Right lobe of liver (tissue), 4 donors: ENCODE data around the gene AKAP14.
A peak's percentile ranks its signal among the peaks of the same experiment; 100 is the strongest.

Source experiments
- POLR2A ChIP-seq: fragments of 450-650 bp; IDR thresholded peaks from one replicate; pipeline ENCODE4 v1.6.1; 2017; ENCODE audit warnings: antibody characterized with exemption, mild to moderate bottlenecking
- TF ChIP-seq, protein P1 (sequence below), 4 donors: fragments of 200-600 bp in 3 of 4; fragments of 450-650 bp in 1 of 4; IDR thresholded peaks; one replicate each; pipeline versions ENCODE4 v1.5.1 to v1.8.0; 2016 to 2022; ENCODE audit warnings: antibody characterized with exemption in 4 of 4, mild to moderate bottlenecking in 2 of 4
- donor health status: DM: no; HTN: no; CAD: no.
- donor health status: DM: no; HTN: no; CAD: no.
- donor health status: DM: no; HTN: yes; CAD: no.

DNA sequence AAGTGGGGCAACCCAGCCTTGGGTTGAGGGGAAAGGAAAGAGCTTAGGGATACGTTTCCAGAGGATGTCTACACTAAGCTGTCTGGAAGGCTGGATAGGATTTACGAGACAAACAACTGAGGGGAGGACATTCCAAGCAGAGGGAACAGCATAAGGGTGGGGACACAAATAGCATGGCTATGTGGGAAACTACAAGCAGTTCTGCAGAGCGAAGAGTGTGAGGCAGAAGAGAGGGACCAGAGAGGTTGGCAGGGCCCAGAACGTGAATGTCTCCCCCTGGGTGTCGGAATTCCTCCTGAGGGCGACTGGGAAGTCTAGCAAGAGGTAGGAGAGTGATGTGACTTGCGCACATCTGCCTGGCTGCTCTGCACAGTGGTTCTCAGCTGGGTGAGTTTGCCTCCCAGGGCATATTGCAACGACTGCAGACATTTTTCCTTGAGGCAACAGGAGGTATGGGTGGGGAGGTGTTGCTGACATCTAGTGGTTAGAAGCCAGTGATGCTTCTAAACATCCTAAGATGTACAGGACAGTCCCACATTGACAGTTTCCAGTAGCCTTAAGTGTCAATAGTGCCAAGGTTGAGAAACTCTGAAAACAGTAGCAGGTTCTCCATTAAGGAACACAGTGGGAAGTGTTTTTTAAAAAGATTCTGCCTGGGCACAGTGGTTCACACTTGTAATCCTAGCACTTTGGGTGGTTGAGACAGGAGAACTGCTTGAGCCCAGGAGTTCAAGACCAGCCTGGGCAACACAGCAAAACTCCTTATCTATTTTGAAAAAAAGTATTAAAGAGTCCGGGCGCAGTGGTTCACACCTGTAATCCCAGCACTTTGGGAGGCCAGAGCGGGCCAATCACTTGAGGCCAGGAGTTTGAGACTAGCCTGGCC lies 14.9 kb upstream of the AKAP14 start:
- TF ChIP-seq POLR2A = no peak
- TF ChIP-seq, protein P1, sequence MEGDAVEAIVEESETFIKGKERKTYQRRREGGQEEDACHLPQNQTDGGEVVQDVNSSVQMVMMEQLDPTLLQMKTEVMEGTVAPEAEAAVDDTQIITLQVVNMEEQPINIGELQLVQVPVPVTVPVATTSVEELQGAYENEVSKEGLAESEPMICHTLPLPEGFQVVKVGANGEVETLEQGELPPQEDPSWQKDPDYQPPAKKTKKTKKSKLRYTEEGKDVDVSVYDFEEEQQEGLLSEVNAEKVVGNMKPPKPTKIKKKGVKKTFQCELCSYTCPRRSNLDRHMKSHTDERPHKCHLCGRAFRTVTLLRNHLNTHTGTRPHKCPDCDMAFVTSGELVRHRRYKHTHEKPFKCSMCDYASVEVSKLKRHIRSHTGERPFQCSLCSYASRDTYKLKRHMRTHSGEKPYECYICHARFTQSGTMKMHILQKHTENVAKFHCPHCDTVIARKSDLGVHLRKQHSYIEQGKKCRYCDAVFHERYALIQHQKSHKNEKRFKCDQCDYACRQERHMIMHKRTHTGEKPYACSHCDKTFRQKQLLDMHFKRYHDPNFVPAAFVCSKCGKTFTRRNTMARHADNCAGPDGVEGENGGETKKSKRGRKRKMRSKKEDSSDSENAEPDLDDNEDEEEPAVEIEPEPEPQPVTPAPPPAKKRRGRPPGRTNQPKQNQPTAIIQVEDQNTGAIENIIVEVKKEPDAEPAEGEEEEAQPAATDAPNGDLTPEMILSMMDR (IDR thresholded peaks at IDR 0.05) = peak; percentile 46 to 73 (median 68)
